K562 (cell line): ENCODE measurements around the gene TEX9. TPM values are rescaled to one million over a fixed set of nuclear protein-coding genes. Genes with fewer than 3 reads are reported as not detected.

Experiments used
- BCL6 ChIP-seq: fragments of 250-450 bp; sonication (Bioruptor Pico); IDR thresholded peaks from 2 replicates; pipeline ENCODE4 v1.4.0; 2020
- CLOCK ChIP-seq: fragments of 250-450 bp; sonication (Bioruptor Pico); IDR thresholded peaks from 2 replicates; pipeline ENCODE4 v1.4.0; 2020; ENCODE audit warnings: mild to moderate bottlenecking, moderate library complexity, borderline replicate concordance
- KAT2B ChIP-seq: IDR thresholded peaks from one replicate; pipeline ENCODE4 v1.6.1; 2012; ENCODE audit warnings: low read depth, mild to moderate bottlenecking, control low read depth, inconsistent platforms, low read length, moderate library complexity
- L3MBTL2 ChIP-seq: fragments of 450-650 bp; IDR thresholded peaks from 2 replicates; pipeline ENCODE4 v1.6.1; 2016; ENCODE audit warnings: mild to moderate bottlenecking, moderate library complexity
- LEF1 ChIP-seq: fragments of 450-650 bp; IDR thresholded peaks from 2 replicates; pipeline ENCODE4 v1.6.1; 2016; ENCODE audit warnings: mild to moderate bottlenecking
- THAP7 ChIP-seq: fragments of 250-450 bp; sonication (Bioruptor Pico); IDR thresholded peaks from 2 replicates; pipeline ENCODE4 v1.5.0; 2021
- USF1 ChIP-seq: sonication (generic); formaldehyde crosslinking; IDR thresholded peaks from 2 replicates; pipeline ENCODE4 v1.9.0; 2022; ENCODE audit warnings: mild to moderate bottlenecking, missing genetic modification reagents
- ZNF407 ChIP-seq: fragments of 450-650 bp; IDR thresholded peaks from 2 replicates; pipeline ENCODE4 v1.6.1; 2016; ENCODE audit warnings: low read depth
- ZNF449 ChIP-seq: fragments of 250-450 bp; sonication (Bioruptor Pico); IDR thresholded peaks from 2 replicates; pipeline ENCODE4 v1.8.0; 2022; ENCODE audit warnings: moderate library complexity, mild to moderate bottlenecking, inconsistent platforms
- ZNF592 ChIP-seq: fragments of 450-650 bp; IDR thresholded peaks from 2 replicates; pipeline ENCODE4 v1.6.1; 2017; ENCODE audit warnings: antibody characterized with exemption, mild to moderate bottlenecking
- polyA plus RNA-seq, 8 experiments: library from polyadenylated mRNA; depleted of rRNA in 4 of 8; stranded (reverse) in 5 of 8; unstranded in 3 of 8; fragments of >200 nt; fragmentation: Nextera tagmentation in 2 of 8; fragmentation: Illumina TruSeq in 1 of 8; extraction: Ambion mirVana in 2 of 8; extraction: Trizol in 1 of 8; gene quantifications; 2 replicates each; pipeline versions ENCODE4 v1.2.1 to v1.2.3, GENCODE V29; 2011 to 2014; ENCODE audit warnings: inconsistent platforms in 1 of 8, missing spikeins in 1 of 8
- total RNA-seq, 7 experiments: library from RNA; depleted of rRNA in 6 of 7; stranded (reverse); fragments of >200 nt in 6 of 7; fragmentation: Illumina TruSeq in 2 of 7; extraction: Trizol in 2 of 7; gene quantifications; 2 replicates each; pipeline versions ENCODE4 v1.2.1 to v1.2.3, GENCODE V29; 2011 to 2021; ENCODE audit warnings: low replicate concordance in 1 of 7

TEX9 gene
- total and polyA plus RNA-seq, 9 of the 15 experiments (the other 6 are each of a cell fraction or from before 2014, with no cell fraction given), result 0.93 to 3.6 (median 2.4) TPM

- TF ChIP-seq ZNF592, result no peak
- TF ChIP-seq KAT2B, result no peak
- no peak for TF ChIP-seq CLOCK (CRISPR knock-in tag)
- no peak for TF ChIP-seq ZNF449 (CRISPR knock-in tag)
- TF ChIP-seq BCL6 (CRISPR knock-in tag), result no peak
- no peak for TF ChIP-seq THAP7
- no peak for TF ChIP-seq USF1
- TF ChIP-seq L3MBTL2, result no peak
- TF ChIP-seq ZNF407, result no peak
- peak; percentile 81 for TF ChIP-seq LEF1
These were observed 44.9 kb upstream of the TEX9 start (continued) for GRCh38 chr15:56320316-56320715.
